GM18861 (cell line): ENCODE measurements around the gene CALHM6.
A peak's percentile ranks its signal among the peaks of the same experiment; 100 is the strongest.

Experiments used
- ATAC-seq: cut with Tn5 transposase; IDR thresholded peaks from one replicate; pipeline ENCODE4 v1.9.1; 2021; ENCODE audit not compliant: unreplicated experiment

Gene CALHM6

DNA sequence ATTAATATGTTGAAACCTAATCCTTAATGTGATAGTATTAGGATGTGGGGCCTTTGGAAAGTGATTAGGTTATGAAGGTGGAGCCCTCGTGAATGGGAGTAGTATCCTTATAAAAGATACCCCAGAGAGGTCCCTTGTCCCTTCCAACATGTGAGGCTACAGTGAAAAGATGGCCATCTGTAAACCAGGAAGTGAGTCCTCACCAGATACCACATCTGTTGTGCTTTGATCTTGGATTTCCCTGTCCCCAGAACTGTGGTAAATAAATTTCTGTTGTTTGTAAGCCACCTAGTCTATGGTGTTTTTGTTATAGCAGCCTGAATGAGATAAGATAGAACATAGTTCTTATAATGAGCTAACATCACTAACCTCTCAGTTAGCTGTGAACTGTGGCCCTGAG lies 16.6 kb upstream of the CALHM6 start:
- no peak for ATAC-seq

DNA sequence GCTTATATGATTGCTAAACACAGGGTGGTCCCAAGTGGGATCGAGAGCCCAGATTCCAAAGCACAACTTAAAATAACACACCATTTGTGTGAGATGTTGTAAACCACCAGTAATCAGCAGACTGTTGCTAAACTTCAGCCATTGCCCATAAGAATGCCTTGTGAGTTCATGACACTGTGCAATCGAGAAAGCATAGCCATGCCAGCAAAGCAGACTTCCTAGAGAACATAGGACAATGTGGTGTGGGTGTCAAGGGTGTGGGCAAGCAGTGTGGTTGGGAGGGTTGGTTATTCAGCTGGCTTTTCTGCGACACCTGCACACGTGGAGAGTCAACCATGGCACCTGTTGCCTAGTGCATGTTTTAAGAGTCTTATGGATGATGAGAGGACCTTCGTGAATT lies 16.1 kb upstream of the CALHM6 start:
- no peak for ATAC-seq

- ATAC-seq: no peak
Measured at GRCh38 chr6:116446399-116446798, 14.8 kb upstream of the CALHM6 start.

DNA sequence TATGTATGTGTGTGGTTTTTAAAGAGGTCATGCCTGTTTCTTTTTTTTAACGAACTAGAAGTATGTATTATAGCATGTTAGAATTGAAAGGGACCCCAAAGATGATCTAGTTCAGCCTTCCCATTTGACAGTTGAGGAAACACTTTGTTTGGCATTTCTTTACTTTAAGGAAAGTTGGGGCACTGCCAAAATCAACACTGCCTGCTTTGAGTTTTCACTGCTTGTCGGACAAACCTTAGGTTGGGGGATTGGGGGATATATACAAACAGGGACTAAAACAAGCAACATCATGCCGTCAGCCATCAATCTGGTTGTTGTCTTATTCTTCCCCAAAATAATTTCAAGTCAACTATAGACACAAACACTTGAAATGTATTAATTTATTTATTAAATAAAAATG lies 14.1 kb upstream of the CALHM6 start:
- no peak for ATAC-seq

- no peak for ATAC-seq
Measured at GRCh38 chr6:116447496-116448011, 13.6 kb upstream of the CALHM6 start.

DNA sequence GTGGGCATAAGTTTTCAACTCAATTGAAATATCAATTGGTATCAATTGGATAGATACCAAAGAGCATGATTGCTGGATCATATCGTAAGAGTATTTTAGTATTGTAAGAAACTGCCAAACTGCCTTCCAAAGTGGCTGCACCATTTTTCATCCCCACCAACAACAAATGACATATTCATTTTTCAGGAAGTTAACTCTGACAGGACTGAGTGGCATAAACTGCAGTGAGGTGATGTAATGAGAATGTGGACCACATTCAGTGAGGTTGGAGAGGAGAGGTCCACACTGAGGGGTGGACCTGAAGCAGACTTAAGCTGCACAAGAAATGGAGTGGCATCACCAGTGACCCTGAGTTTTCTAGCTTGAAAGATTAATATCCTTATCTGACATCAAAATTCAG lies 11.6 kb upstream of the CALHM6 start:
- no peak for ATAC-seq

- ATAC-seq: no peak
Measured at GRCh38 chr6:116450185-116450710, 10.9 kb upstream of the CALHM6 start.

DNA sequence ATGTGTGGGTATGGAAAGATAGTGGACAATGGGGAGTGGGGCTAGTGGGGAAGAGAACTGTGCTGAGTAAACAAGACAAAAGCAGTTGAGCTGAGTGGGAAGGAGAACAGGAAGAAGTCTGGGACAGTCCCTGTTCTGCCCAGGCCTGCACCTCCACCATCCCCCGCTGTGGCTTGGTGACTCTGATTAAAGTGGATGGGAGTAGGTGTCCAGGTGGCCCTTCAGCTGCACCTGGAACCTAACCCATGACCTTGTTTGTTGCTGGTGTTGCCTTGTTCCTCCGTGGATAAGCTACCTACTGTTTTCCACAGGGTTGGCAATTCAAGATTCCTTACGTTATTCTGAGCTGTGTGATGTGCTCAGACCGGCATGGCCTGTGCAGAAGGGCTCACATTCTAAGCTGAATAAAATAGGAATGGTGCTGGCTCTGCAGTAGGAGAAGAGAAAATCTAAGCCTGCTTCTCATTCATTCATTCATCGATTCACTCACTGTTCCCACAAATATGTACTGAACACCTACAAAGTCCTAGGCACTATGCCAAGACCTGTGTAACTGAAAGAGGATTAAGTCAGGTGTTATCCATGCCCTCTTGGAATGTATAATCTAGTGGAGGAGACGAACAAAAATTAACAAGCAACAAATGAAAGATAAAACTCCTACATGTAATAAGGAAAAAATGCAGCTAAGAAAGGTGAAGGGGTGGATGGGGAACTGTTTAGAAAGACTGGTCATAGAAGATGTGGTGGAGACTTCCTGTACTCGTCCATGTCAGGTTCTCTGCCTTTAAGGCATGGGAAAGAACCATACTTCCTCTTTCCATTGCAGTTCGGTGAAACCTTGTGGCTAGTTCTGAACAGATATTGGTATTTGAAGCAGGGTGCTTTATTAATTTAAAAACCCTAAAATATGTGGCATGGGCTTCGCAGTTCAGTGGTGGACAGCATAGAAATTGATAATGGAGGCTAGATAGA lies 10.1 kb upstream of the CALHM6 start:
- ATAC-seq: peak; percentile 87

- ATAC-seq: no peak
Measured at GRCh38 chr6:116451916-116452315, 9.3 kb upstream of the CALHM6 start.

DNA sequence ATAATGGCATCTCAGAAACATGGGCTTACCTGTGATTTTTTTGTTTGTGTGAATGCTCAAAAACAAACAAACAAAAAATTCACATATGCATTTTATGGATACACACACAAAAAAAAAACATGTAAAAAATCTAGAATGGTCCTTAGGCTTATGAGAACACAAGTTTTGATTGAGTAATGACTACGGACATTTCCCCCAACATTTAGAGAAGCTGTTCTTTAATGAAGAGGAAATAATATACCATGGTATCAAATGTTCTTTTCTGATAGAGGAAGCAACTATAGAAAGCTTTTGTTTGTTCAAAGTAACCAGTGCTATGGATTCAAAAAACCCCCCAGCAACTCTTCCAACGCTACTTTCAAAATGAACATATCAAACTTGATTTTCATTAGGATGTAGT lies 8.6 kb upstream of the CALHM6 start:
- no peak for ATAC-seq

DNA sequence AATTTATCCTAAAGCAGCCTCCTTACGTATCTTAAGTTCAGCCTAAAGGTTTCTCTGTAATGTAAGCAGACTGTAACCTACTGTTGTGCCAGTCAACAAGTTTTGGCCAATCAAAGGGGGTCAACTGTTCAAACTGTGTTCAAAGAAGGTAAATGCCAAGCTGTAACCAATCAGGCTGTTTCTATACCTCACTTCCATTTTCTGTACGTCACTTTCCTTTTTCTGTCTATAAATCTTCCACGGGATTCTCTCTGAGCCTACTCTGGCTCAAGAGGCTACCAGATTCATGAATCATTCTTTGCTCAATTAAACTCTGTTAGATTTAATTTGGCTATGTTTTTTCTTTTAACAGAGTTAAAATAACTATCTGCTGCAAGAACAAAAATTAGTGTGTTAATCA lies 5.1 kb upstream of the CALHM6 start:
- ATAC-seq: no peak

- ATAC-seq: no peak
Measured at GRCh38 chr6:116456927-116457326, 4.2 kb upstream of the CALHM6 start.

- ATAC-seq: no peak
Measured at GRCh38 chr6:116458264-116458663, 2.9 kb upstream of the CALHM6 start.

- no peak for ATAC-seq
Measured at GRCh38 chr6:116459927-116460326, 1.2 kb upstream of the CALHM6 start.

GRCh38 chr6:116461932-116462885 lies 1.0 kb downstream of the CALHM6 start:
- peak; percentile 76 for ATAC-seq

GRCh38 chr6:116463301-116463700 lies 2.1 kb downstream of the CALHM6 start:
- no peak for ATAC-seq

DNA sequence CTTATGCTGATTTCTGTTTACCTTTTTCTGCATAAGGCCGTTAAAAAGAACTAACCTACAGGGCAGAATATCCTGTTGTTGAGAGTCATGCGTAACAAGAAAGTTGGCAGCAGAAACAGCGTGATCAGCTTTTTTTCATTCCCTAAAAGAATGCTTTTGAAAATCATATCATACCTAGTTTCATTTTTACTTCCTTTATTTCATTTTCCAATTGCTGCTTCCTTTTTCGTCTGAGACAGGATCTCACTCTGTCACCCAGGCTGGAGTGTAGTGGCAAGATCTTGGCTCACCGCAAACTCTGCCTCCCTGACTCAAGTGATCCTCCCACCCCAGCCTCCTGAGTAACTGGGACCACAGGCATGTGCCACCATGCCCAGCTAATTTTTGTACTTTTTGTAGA lies 4.1 kb downstream of the CALHM6 start:
- no peak for ATAC-seq

DNA sequence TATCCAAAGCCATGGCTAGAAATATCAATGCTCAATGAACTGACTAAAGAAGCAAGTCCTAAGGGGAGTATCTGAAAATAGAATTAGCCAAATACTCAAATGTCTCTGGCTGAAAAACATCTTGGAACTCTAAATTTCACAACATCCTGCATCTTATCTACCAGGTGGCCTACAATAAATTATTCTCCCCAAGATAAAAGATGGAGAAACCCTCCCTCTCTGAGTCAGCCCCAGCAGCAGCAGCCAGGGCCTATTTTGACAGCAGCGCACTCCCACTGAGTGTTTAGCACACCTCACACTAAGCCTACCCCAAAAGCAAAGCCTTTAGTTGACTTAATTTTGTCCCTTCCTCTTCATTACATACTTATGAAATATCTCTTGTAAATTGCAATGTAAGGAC lies 5.9 kb downstream of the CALHM6 start:
- no peak for ATAC-seq

DNA sequence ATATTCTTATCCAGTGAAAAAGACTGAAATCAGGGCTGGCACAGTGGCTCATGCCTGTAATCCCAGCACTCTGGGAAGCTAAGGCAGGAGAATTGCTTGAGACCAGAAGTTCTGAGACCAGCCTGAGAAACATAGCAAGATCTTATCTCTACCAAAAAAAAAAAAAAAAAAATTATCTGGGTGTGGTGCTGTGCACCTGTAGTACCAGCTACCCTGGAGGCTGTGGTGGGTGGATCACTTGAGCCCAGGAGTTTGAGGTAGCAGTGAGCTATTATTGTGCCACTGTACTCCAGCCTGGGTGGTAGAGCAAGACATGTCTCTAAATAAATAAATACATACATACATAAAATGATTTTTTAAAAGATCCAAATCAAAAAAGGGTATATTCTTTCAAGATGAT lies 6.3 kb downstream of the CALHM6 start:
- ATAC-seq: no peak

- ATAC-seq: no peak
Measured at GRCh38 chr6:116468293-116468692, 7.1 kb downstream of the CALHM6 start.

DNA sequence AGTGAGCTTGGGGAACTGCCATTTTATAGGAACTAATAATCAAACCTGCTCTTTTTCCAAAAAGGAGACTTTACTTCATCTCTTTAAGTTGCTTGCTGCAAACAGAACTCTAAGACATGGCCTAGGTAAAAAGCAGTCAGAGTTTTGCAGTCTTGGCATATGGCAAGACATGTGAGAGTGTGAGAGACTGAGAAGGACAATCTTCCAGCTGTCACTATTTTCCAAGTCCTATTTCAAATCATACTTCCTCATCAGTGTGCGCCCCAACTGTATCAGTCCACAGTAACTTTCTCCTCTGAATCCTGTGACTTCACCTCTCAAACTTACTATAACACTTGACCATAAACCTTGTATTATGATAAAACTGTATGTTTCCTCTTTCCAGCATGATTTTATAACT lies 10.4 kb downstream of the CALHM6 start:
- ATAC-seq: no peak
